Measurements from ENCODE around the gene MRM2. TPM values are rescaled to one million over a fixed set of nuclear protein-coding genes. Genes with fewer than 3 reads are reported as not detected.

MRM2 gene
- total and polyA plus RNA-seq, 2 experiments from 2014 or later = 14.8 to 31.3 TPM

DNA sequence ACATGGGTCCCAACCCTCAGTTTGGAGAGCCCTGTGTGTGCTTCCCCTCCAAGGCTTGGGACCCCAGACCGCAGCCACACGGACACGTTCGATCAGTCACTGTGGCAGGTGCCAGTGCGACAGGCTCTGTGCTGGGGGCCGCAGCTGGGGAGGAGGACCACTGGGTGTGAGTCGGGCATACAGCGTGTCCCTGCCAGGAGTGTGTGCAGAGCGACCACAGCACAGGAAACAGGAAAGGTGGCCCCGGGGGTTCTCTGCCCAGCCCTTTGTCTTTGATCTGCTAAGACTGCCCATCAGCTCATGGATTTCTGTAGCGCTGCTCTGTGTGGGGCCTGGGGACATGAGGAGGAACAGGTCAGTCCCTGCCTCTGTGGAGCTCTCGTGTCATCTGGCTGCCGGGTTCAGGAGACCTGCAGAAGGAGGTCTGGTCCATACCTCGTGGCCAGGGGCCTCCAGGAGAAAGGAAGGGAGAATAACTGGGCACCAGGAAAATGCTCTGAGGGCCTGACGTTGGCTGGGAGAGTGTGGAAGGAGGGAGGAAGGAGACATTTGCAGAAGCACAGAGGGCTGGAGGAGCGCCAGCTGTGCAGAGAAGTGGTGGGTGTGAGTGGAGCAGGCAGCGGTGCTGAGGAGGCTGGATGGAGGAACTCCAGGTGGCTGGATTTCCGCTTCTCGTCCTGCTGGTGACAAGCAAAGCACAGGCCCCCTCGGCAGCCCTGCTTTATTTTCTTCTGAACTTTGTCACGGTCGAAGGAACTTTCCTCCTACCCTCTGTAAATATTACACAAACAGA is 4.1 kb upstream of the MRM2 start:
- no peaks in the 10 kb centered on the region for H3K9me3 ChIP-seq (ENCODE audit: low read depth)
- H4K20me1 ChIP-seq (ENCODE audit: insufficient read depth, poor library complexity, severe bottlenecking) = peaks cover 4% of the 10 kb centered on the region
- H3K79me2 ChIP-seq = peaks cover 8% of the 10 kb centered on the region
- peaks cover 11% of the 10 kb centered on the region for H3K4me1 ChIP-seq (ENCODE audit: insufficient read depth)
- H3K4me2 ChIP-seq = no peak overlapping the region
- 87% methylated on average over 22 of the region's 22 CpGs for WGBS (ENCODE audit: low lambda C conversion rate, missing lambda C conversion rate)
- no peak overlapping the region for H2AFZ ChIP-seq
- H3K27me3 ChIP-seq = no peaks in the 10 kb centered on the region
- no peak overlapping the region for H3K27ac ChIP-seq
- DNase-seq (ENCODE audit: low spot score) = no peak
- H3K36me3 ChIP-seq (replicated peaks; ENCODE audit: insufficient read depth, low read depth) = no peaks in the 10 kb centered on the region
- TF ChIP-seq EZH2 (IDR thresholded peaks at IDR 0.05; ENCODE audit: borderline replicate concordance) (no peak), EZH2phosphoT487 (IDR thresholded peaks at IDR 0.05; ENCODE audit: low read depth, severe bottlenecking, unreplicated experiment) (no peak)
- TF ChIP-seq, protein P1, sequence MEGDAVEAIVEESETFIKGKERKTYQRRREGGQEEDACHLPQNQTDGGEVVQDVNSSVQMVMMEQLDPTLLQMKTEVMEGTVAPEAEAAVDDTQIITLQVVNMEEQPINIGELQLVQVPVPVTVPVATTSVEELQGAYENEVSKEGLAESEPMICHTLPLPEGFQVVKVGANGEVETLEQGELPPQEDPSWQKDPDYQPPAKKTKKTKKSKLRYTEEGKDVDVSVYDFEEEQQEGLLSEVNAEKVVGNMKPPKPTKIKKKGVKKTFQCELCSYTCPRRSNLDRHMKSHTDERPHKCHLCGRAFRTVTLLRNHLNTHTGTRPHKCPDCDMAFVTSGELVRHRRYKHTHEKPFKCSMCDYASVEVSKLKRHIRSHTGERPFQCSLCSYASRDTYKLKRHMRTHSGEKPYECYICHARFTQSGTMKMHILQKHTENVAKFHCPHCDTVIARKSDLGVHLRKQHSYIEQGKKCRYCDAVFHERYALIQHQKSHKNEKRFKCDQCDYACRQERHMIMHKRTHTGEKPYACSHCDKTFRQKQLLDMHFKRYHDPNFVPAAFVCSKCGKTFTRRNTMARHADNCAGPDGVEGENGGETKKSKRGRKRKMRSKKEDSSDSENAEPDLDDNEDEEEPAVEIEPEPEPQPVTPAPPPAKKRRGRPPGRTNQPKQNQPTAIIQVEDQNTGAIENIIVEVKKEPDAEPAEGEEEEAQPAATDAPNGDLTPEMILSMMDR (IDR thresholded peaks at IDR 0.05; ENCODE audit: poor library complexity) = no peak
- no peaks in the 10 kb centered on the region for H3K9me2 ChIP-seq (replicated peaks; ENCODE audit: insufficient read depth)
- H3K4me3 ChIP-seq = no peak overlapping the region

DNA sequence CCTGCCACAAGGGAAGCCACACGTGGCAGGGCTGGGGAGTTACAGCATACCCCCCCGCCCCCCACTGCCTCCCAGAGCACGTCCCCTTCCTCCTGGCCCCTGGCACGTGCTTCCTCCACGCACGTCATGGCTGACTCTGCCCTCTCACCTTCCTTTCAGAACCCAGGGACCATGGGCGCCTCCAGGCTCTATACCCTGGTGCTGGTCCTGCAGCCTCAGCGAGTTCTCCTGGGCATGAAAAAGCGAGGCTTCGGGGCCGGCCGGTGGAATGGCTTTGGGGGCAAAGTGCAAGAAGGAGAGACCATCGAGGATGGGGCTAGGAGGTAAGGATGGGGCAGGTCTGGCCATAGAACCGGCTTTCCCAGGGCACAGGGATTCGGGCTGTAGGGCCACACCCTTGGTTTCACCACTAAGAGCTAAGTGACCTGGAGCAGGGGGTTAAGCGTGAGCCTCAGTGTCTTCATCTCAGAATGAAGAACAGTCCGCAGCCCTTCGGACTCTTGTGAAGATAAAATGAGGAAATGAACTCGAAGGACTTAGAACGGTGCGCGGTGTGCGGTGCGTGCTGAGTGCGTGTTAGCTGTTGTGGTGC is 2.5 kb upstream of the MRM2 start:
- H3K79me2 ChIP-seq = peaks cover 19% of the 10 kb centered on the region
- no peak overlapping the region for H3K27ac ChIP-seq
- H3K4me3 ChIP-seq = no peak overlapping the region
- no peaks in the 10 kb centered on the region for H3K9me3 ChIP-seq (ENCODE audit: low read depth)
- no peak overlapping the region for H3K4me2 ChIP-seq
- H2AFZ ChIP-seq = no peak overlapping the region
- no peaks in the 10 kb centered on the region for H3K36me3 ChIP-seq (replicated peaks; ENCODE audit: insufficient read depth, low read depth)
- no peak for DNase-seq (ENCODE audit: low spot score)
- TF ChIP-seq EZH2 (IDR thresholded peaks at IDR 0.05; ENCODE audit: borderline replicate concordance) (no peak), EZH2phosphoT487 (IDR thresholded peaks at IDR 0.05; ENCODE audit: low read depth, severe bottlenecking, unreplicated experiment) (no peak)
- TF ChIP-seq, protein P1 (IDR thresholded peaks at IDR 0.05; ENCODE audit: poor library complexity) = no peak
- no peaks in the 10 kb centered on the region for H3K9me2 ChIP-seq (replicated peaks; ENCODE audit: insufficient read depth)
- H4K20me1 ChIP-seq (ENCODE audit: insufficient read depth, poor library complexity, severe bottlenecking) = peaks cover 5% of the 10 kb centered on the region
- WGBS (ENCODE audit: low lambda C conversion rate, missing lambda C conversion rate) = 90% methylated on average over 24 of the region's 25 CpGs
- peaks cover 13% of the 10 kb centered on the region for H3K4me1 ChIP-seq (ENCODE audit: insufficient read depth)
- no peaks in the 10 kb centered on the region for H3K27me3 ChIP-seq

- Histone ChIP-seq H3K27ac (no peak overlapping the region), H3K4me1 (ENCODE audit: insufficient read depth) (peaks cover 13% of the 10 kb centered on the region), H3K9me2 (replicated peaks; ENCODE audit: insufficient read depth) (no peaks in the 10 kb centered on the region), H4K20me1 (ENCODE audit: insufficient read depth, poor library complexity, severe bottlenecking) (peaks cover 5% of the 10 kb centered on the region), H3K79me2 (peaks cover 19% of the 10 kb centered on the region), H3K4me3 (no peak overlapping the region), H3K4me2 (peak overlapping the region; percentile 95), H3K27me3 (no peaks in the 10 kb centered on the region), H3K36me3 (replicated peaks; ENCODE audit: insufficient read depth, low read depth) (no peaks in the 10 kb centered on the region), H3K9me3 (ENCODE audit: low read depth) (no peaks in the 10 kb centered on the region), H2AFZ (no peak overlapping the region)
- no peak for DNase-seq (ENCODE audit: low spot score)
- 90% methylated on average over 12 of the region's 12 CpGs for WGBS (ENCODE audit: low lambda C conversion rate, missing lambda C conversion rate)
- TF ChIP-seq, protein P1 (IDR thresholded peaks at IDR 0.05; ENCODE audit: poor library complexity) = no peak
- TF ChIP-seq EZH2phosphoT487 (IDR thresholded peaks at IDR 0.05; ENCODE audit: low read depth, severe bottlenecking, unreplicated experiment) (no peak), EZH2 (IDR thresholded peaks at IDR 0.05; ENCODE audit: borderline replicate concordance) (no peak)
Observed at GRCh38 chr7:2243458-2243857, 1.5 kb upstream of the MRM2 start.

Measured in hepatocyte (in vitro differentiated cells).